ENCODE measurements around the gene RPTOR.

Gene RPTOR

GRCh38 chr17:81013642-81014041 lies 469.0 kb downstream of the RPTOR start:
- no peak for DNase-seq

GRCh38 chr17:81015136-81015535 lies 470.5 kb downstream of the RPTOR start:
- no peak for DNase-seq

All from CD4-positive, alpha-beta T cell treated with Interleukin-15 for 1 hour (primary cell).